HG02678 (cell line): Measurements from ENCODE around the gene COLEC11.
"Not testable (repeated sequence)": the region's sequence is repeated elsewhere in the genome, so short reads cannot be mapped to it uniquely, and the experiment has no call there.

Experiments used
- ATAC-seq: cut with Tn5 transposase; IDR thresholded peaks from one replicate; pipeline ENCODE4 v1.9.1; 2021; ENCODE audit warnings: mild to moderate bottlenecking, moderate library complexity; ENCODE audit not compliant: unreplicated experiment

Gene COLEC11

GRCh38 chr2:3594493-3595281 is at the start of gene COLEC11:
COLEC11 (plus strand) TSS chr2:3595112; CDS start chr2:3604341, 9,229 bp downstream.
- ATAC-seq: no peak

DNA sequence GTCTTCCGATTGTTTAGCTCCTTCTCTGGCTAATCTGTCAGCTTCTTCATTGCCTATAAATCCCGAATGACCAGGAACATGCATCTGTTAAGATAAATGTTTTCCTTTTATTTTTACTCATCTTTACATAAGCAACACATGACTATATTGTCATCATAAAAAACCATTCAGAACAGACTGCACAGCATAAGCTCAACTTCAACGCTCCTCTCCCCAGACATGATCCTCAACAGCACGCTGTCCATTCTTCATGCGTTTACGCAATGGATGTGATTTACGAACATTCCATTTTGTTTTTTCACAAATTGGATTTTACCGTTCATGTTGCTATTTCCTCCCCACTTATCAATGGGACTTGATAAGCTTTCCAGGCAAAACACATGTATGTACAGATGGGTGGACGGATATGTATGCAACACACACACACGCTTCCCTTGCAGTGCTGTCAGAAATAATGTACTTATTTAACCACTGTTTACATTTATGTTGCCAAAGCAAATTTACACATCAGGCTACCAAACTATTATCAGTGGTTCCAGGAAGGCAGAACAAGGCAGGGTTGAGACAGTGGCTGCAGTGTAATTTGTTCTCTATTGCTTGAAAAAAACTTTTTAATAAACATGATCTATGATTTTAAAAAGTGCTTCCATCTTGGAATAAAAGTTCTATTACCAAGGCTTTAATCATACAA is 49.0 kb upstream of the COLEC11 start:
- ATAC-seq: no peak

DNA sequence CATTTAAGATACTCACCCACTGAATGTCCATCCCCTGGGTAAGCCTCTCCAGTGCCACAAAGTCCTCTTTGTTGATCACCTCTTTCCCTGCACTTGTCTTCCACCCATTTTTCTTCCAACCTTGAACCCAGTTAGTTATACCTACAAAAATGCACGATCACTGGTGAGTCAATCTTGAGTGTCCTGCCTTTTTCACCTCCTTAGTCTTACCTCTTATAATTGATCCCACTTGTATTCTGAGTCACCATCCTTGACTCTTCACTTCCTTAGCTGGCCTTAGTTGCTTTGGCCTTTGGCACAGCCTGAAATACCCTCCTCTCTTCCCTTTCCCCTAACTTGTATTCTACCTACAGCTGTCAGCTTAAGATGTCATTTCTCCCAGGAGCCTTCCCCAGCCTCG is 47.0 kb upstream of the COLEC11 start:
- no peak for ATAC-seq

DNA sequence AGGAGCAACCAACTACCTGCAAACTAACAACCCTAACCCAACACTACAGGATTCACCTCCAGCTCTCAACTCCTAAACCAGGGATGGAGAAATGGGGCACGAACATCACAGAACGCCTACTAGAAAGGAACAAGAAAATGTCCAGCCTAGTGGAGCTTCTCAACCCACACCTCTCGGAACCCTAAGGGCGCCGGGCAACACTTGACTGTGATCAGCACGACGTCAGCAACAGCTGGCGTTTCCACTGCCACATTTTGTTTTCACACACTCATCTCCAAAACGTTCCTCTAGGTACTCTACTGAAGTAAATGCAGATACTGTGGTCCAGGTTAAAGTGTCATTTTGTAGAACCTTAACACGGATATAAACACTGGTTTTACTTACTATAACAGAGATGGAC is 41.0 kb upstream of the COLEC11 start:
- no peak for ATAC-seq

GRCh38 chr2:3557639-3558204 is 37.2 kb upstream of the COLEC11 start:
- peak; percentile 22 for ATAC-seq

GRCh38 chr2:3558205-3559014 is 36.5 kb upstream of the COLEC11 start, which contains the start of gene RNASEH1:
RNASEH1 (minus strand) TSS chr2:3558333; CDS start chr2:3558260, 73 bp downstream.
- ATAC-seq: peak; percentile 97

DNA sequence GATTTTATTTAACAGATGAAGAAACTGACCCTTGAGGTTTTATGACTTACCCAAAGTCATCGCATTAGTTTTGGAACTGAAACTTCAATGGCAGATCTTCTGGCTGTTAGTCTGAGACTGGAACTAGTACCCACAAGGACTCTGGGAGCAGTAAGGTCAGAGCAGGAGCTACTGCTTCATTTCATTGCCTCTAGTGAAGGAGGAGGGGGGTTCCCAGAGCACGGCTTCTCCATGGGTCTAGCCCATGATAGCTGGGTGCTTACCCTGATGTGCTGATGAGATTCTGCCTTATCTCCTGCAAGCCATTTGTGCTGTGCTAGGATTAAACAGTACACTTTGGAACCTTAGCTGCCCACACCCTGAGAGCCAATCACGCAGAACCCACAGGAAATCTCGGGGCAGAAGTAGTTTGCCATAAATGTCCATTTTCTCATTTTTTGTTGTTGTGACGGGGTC is 31.4 kb upstream of the COLEC11 start:
- peak; percentile 59 for ATAC-seq

GRCh38 chr2:3565117-3565516 is 29.8 kb upstream of the COLEC11 start:
- ATAC-seq: no peak

GRCh38 chr2:3566806-3567205 is 28.1 kb upstream of the COLEC11 start:
- no peak for ATAC-seq

DNA sequence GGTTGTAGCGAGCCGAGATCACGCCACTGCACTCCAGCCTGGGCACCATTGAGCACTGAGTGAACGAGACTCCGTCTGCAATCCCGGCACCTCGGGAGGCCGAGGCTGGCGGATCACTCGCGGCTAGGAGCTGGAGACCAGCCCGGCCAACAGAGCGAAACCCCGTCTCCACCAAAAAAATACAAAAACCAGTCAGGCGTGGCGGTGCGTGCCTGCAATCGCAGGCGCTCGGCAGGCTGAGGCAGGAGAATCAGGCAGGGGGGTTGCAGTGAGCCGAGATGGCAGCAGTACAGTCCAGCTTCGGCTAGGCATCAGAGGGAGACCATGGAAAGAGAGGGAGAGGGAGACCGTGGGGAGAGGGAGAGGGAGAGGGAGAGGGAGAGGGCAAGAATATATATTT is 25.3 kb upstream of the COLEC11 start:
- not testable (repeated sequence) for ATAC-seq

GRCh38 chr2:3571284-3571683 is 23.6 kb upstream of the COLEC11 start:
- no peak for ATAC-seq

DNA sequence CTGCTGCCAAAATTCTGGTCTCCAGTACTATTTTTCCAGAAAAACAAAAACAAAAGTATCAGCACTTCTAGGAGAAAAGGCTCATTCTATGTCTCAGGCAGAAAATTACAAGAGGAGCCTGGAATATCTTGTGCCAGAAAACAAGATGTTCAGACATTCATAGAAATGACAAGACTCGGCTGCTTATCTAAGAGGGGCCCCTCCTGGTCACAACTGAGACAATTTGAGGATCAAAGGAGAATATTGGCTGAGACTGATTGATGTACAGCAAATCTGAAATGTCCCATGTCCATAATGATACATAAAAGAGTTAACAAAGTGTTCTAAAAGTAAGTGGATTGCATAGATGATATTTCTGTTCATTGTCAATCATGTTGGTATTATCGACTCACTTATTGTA is 22.3 kb upstream of the COLEC11 start:
- ATAC-seq: no peak

DNA sequence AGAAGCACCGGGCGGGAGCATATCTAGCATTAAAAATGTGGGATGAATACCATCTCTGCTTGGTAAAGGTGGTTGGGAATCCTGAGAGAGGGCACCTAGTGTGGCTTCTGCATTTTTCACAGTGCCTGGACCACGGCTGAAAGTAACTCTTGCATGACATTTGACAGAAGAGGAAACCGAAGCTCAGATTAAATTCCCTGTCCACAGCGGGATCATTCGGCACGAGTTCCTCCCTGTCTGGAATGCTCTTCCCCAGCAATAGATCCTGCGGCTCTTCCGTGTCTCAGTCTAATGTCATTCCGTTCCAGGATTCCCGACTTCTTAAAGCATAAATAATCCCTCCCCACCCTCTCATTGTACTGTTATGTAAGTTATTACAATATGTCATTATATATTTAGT is 20.8 kb upstream of the COLEC11 start:
- ATAC-seq: no peak

- ATAC-seq: peak; percentile 24
Observed at GRCh38 chr2:3575534-3576262, 19.2 kb upstream of the COLEC11 start.

DNA sequence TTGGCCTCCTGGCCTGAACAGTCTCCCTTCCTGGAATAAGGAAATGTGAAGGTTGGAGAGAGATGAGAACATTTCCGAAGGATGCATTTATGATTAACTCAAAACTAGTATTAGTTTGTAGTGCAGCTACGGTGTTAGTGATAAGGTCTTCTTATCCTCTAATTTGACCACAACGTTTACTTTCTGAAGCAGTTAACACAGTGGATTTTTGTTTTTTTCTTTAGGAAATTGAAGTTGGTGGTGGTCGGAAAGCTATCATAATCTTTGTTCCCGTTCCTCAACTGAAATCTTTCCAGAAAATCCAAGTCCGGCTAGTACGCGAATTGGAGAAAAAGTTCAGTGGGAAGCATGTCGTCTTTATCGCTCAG is 18.7 kb upstream of the COLEC11 start:
- not testable (repeated sequence) for ATAC-seq

GRCh38 chr2:3578987-3579386 is 15.9 kb upstream of the COLEC11 start:
- ATAC-seq: no peak

DNA sequence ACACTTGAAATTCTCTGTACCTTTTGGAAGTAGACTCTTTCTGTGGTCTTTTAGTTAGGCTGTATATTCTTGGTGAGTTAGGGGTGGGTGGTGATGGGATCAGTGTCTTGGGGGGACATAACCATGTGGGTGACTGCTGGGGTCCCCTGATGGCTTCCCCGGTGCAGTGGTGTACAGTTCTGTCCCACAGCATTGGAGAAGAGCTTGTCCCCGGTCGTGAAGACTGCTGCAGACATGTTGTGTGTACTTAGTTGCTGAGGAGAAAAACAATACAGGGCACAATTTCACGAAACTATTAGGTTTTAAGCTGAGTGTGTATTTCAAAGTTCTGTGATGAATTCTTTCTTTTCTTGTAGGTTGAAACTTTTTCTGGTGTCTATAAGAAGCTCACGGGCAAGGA is 14.5 kb upstream of the COLEC11 start:
- ATAC-seq: no peak

DNA sequence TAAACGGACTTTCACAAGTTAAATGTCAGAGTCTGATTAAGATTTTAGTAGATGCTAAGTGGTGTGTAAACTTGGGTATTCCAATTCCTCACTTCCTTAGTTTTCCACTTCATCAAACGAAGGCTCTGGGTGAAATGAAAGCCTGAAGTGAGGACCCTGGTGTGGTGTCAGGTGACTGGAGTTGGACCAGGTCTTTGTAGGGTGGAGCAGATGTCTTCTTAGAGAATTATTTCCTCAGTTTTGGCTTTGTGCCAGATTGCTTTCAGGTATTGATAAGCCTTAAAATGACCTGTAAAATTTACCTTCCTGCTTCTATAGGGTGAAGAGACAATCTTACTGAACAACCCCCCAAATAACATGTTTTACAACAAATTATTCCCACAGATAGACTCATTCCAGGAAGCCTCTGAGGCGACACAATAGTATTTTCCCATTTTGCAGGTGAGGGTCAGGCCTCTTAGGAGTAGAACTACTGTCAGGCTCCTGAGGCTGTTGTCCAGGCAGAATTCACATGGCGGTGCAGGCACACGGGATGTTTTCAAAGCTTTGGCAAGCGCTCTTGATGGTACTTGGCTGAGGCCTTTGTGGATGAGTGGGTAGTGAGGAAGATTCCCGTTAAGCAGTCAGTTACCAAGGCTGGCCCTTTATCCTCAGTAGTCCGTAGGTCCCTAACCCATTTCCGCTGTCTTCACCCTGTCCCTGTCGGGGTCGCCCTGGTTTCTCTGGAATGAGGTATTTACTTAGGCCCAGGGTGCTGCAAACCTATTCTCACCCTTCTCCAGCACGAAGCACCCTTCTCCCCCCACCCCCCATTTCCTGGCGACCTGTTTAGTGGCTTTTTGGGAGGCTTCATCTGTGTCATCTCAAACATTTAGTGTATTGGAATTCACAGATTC is 13.3 kb upstream of the COLEC11 start:
- no peak for ATAC-seq

GRCh38 chr2:3584076-3584475 is 10.8 kb upstream of the COLEC11 start:
- no peak for ATAC-seq
